ENCODE results near the gene ILDR2.

The ILDR2 gene

DNA sequence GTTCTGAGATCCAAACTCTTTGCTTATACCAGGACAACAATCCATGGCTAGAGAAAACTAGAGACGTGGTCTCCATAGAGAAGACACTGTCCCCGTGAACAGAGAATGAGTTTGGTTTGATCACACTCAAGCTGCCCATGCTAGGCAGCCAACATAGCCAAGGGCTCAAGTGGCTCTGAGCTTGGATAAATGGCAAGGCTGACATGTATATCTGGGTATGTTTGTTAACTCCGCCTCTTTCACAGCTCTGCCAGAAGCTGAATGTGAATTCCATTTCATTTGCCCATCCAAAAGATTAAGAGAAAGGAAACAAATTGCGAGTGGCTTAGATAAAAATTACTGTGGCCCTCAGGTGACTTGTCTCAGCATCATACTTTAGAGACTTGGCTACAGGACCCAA lies 38.0 kb downstream of the ILDR2 start:
- no peaks in the 10 kb centered on the region for H3K9me3 ChIP-seq
- H3K36me3 ChIP-seq, result no peaks in the 10 kb centered on the region
- DNase-seq, result no peak
- H3K4me3 ChIP-seq (ENCODE audit: low read depth, low read length), result no peak overlapping the region
- H3K27me3 ChIP-seq, result peaks cover 21% of the 10 kb centered on the region
- H3K4me1 ChIP-seq, result no peaks in the 10 kb centered on the region
- TF ChIP-seq, protein P1, sequence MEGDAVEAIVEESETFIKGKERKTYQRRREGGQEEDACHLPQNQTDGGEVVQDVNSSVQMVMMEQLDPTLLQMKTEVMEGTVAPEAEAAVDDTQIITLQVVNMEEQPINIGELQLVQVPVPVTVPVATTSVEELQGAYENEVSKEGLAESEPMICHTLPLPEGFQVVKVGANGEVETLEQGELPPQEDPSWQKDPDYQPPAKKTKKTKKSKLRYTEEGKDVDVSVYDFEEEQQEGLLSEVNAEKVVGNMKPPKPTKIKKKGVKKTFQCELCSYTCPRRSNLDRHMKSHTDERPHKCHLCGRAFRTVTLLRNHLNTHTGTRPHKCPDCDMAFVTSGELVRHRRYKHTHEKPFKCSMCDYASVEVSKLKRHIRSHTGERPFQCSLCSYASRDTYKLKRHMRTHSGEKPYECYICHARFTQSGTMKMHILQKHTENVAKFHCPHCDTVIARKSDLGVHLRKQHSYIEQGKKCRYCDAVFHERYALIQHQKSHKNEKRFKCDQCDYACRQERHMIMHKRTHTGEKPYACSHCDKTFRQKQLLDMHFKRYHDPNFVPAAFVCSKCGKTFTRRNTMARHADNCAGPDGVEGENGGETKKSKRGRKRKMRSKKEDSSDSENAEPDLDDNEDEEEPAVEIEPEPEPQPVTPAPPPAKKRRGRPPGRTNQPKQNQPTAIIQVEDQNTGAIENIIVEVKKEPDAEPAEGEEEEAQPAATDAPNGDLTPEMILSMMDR (IDR thresholded peaks at IDR 0.05; ENCODE audit: low read depth, low read length), result no peak

DNA sequence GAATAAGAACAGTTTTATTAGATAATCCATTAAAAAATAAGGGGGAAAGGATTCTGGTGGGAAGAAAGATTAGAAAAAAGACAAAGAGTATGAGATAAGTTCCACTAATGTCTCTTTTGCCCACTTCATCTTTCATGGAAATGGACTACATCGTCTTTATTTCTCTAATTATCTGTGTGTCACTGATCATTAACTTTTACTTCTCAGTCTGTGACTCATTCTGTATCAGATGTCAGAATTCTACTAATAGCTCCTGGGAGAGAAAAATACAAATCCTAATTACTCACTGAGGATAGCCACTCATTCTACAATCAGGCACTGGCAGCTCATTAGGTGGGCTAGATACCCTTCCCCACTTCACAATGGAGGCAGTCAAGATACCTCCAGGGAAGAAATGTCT lies 41.7 kb downstream of the ILDR2 start:
- no peak for DNase-seq
- no peaks in the 10 kb centered on the region for H3K4me1 ChIP-seq

GRCh38 chr1:166933140-166933539 lies 42.2 kb downstream of the ILDR2 start:
- no peak overlapping the region for H3K4me3 ChIP-seq (ENCODE audit: low read depth, low read length)
- TF ChIP-seq, protein P1 (IDR thresholded peaks at IDR 0.05; ENCODE audit: low read depth, low read length), result no peak
- DNase-seq, result no peak

More for the DNA sequence above, 41.7 kb downstream of the ILDR2 start:
- H3K27me3 ChIP-seq, result peaks cover 35% of the 10 kb centered on the region
- no peaks in the 10 kb centered on the region for H3K36me3 ChIP-seq
- no peaks in the 10 kb centered on the region for H3K9me3 ChIP-seq
- H3K4me3 ChIP-seq (ENCODE audit: low read depth, low read length), result no peak overlapping the region
- TF ChIP-seq, protein P1 (IDR thresholded peaks at IDR 0.05; ENCODE audit: low read depth, low read length), result no peak

GRCh38 chr1:166929911-166930310 lies 45.4 kb downstream of the ILDR2 start:
- Histone ChIP-seq H3K36me3 (no peaks in the 10 kb centered on the region), H3K27me3 (peaks cover 23% of the 10 kb centered on the region), H3K9me3 (no peaks in the 10 kb centered on the region), H3K4me3 (ENCODE audit: low read depth, low read length) (no peak overlapping the region), H3K4me1 (no peaks in the 10 kb centered on the region)
- TF ChIP-seq, protein P1 (IDR thresholded peaks at IDR 0.05; ENCODE audit: low read depth, low read length), result no peak
- no peak for DNase-seq

More at GRCh38 chr1:166933140-166933539, 42.2 kb downstream of the ILDR2 start:
- peaks cover 35% of the 10 kb centered on the region for H3K27me3 ChIP-seq
- H3K9me3 ChIP-seq, result no peaks in the 10 kb centered on the region
- no peaks in the 10 kb centered on the region for H3K36me3 ChIP-seq
- no peaks in the 10 kb centered on the region for H3K4me1 ChIP-seq

DNA sequence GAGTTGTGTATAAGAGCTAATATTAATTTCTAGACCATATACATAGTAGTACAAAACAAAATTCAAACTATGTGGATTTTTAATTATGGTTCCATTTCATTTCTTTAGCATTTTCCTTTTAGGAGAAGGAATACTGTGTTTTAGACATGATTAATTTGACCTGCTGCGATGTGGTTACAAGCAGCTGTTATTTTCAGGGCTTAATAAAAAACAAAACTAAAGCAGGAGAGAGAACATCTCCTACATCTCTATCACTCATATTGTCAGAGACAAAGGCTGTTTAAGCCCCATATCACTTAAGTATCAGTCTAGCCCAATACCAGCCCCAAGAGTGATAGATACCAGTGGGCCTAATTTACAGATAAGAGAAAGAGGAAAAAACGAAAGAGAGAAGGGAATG lies 47.6 kb downstream of the ILDR2 start:
- TF ChIP-seq, protein P1 (IDR thresholded peaks at IDR 0.05; ENCODE audit: low read depth, low read length), result no peak
- peaks cover 23% of the 10 kb centered on the region for H3K27me3 ChIP-seq
- no peak for DNase-seq
- no peak overlapping the region for H3K4me3 ChIP-seq (ENCODE audit: low read depth, low read length)
- no peaks in the 10 kb centered on the region for H3K9me3 ChIP-seq
- no peaks in the 10 kb centered on the region for H3K4me1 ChIP-seq
- no peaks in the 10 kb centered on the region for H3K36me3 ChIP-seq

DNA sequence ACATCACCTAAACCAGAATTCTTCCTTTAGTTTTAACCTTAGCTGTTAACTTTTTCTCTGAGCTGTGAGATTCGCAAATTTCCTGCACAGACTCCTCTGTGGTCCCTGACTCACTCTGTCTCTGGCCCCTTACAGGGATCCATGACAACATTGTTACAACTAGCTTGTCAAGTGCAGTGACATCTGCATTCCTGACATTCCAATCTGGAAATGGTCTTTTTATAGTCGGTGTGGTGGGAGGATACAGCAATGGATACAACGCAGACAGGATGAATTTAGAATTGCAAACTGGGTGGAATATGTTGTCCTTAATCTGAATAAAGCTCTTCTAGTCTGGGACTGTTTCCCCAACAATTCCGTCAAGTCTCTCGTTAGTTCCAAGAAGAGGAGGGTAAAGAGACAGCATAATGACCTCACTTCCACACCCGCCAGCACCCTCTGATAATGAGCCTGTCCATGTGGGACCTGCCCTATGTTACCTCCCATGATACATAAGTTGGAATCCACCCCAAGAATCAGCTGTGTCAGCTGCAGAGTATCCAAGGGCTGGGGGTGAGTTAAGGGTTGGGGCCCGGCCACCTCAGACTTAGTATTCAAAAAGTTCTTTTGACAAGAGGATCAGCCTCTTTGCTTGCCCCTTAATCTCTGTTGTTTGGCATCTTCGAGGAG lies 49.4 kb downstream of the ILDR2 start:
- TF ChIP-seq, protein P1 (IDR thresholded peaks at IDR 0.05; ENCODE audit: low read depth, low read length), result no peak
- Histone ChIP-seq H3K27me3 (peaks cover 29% of the 10 kb centered on the region), H3K4me3 (ENCODE audit: low read depth, low read length) (no peak overlapping the region), H3K9me3 (no peaks in the 10 kb centered on the region), H3K4me1 (no peaks in the 10 kb centered on the region), H3K36me3 (no peaks in the 10 kb centered on the region)
- no peak for DNase-seq

All from BE2C (cell line).